Breast epithelium (tissue), 3 donors: Measurements from ENCODE around the gene FHOD3.

Experiments used
- CTCF ChIP-seq, 3 donors: fragments of 450-650 bp; IDR thresholded peaks; one replicate each; pipeline ENCODE4 v1.5.1; 2016 to 2017; ENCODE audit warnings: antibody characterized with exemption in 3 of 3, mild to moderate bottlenecking in 3 of 3, moderate library complexity in 3 of 3
- POLR2AphosphoS5 ChIP-seq, 3 donors: sonication (generic); formaldehyde crosslinking; IDR thresholded peaks; one replicate each; pipeline ENCODE4 v1.6.1; 2017; ENCODE audit warnings: antibody characterized with exemption in 3 of 3

- TF ChIP-seq CTCF (IDR thresholded peaks at IDR 0.05) (no peak), POLR2AphosphoS5 (IDR thresholded peaks at IDR 0.05) (no peak)
Observed at GRCh38 chr18:36613810-36614209, 316.3 kb downstream of the FHOD3 start.
